Measurements from ENCODE around the gene CHMP6.

CHMP6 gene

DNA sequence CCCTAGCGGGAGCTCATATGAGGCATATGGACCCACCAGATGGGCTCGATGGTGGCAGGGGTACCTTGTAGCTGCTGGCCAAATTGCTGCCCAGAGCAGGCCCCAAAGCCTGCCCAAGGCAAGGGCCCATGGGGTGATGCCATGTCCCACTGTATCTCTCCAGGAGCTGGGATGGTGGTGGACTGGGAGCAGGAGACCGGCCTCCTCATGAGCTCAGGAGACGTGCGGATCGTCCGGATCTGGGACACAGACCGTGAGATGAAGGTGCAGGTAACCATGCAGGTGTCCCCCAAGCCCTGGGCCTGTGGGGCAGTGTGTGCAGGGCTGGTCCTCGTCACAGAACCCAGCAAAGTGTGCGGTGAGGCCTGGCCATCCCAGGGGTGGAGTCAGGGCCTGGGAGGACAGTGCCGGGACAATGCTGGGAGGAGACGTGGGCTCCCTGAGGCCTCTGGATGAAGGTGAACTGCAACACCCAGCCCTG is 34.1 kb upstream of the CHMP6 start:
- WGBS, 2 experiments, result 93 to 94% methylated on average over 12 of the region's 12 CpGs
- Histone ChIP-seq H3K27me3 (ENCODE audit: control insufficient read depth, insufficient read depth, low read length, poor library complexity, severe bottlenecking) (no peaks in the 10 kb centered on the region), H3K27ac (ENCODE audit: insufficient read depth, low read depth, low read length, poor library complexity, severe bottlenecking) (no peak overlapping the region), H3K9me3 (ENCODE audit: control insufficient read depth, low read length) (no peaks in the 10 kb centered on the region), H3K4me1 (ENCODE audit: control insufficient read depth, insufficient read depth, low read length) (peaks cover 4% of the 10 kb centered on the region), H3K4me3 (ENCODE audit: insufficient read depth, low read depth, low read length) (no peak overlapping the region), H3K36me3 (ENCODE audit: control insufficient read depth, insufficient read depth, low read length) (no peaks in the 10 kb centered on the region)

DNA sequence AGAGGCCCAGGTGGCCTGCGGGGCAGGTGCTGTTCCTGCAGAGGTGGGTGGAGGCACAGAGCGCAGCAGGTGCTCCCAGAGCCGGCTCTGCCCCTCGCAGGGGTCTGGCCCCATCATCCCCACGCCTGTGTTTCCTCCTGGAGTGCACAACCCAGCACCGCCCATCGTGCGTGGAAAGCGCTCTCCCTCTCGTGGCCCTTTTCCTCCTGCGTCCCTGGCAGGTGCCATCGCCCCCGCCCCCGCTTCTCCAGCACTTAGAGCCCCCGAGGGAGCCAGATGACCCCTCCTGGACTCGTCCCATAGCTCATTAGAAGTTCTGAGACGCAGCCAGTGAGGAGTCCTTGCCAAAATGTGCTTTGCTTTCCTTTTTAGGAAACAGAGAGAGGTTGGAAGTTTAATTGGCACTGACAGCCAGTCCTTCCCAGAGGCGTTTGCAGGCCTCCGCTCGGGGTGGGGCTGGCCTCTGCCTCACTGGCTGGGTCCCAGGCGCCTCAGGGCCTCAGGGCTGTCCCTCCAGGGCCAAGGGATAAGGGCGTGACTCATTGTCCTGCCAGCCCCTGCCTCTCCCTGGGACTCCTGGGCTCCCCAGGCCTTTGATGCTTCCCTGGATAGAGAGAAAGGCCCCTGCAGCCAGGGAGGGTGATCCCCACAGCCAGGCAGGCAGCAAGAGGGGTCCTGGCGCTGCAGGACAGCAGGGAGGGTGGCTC is 32.2 kb upstream of the CHMP6 start:
- Histone ChIP-seq H3K27ac (ENCODE audit: insufficient read depth, low read depth, low read length, poor library complexity, severe bottlenecking) (no peak overlapping the region), H3K27me3 (ENCODE audit: control insufficient read depth, insufficient read depth, low read length, poor library complexity, severe bottlenecking) (no peaks in the 10 kb centered on the region), H3K9me3 (ENCODE audit: control insufficient read depth, low read length) (no peaks in the 10 kb centered on the region), H3K36me3 (ENCODE audit: control insufficient read depth, insufficient read depth, low read length) (no peaks in the 10 kb centered on the region), H3K4me3 (ENCODE audit: insufficient read depth, low read depth, low read length) (no peak overlapping the region), H3K4me1 (ENCODE audit: control insufficient read depth, insufficient read depth, low read length) (peaks cover 10% of the 10 kb centered on the region)
- 92% methylated on average over 23 of the region's 23 CpGs for WGBS, 2 experiments

DNA sequence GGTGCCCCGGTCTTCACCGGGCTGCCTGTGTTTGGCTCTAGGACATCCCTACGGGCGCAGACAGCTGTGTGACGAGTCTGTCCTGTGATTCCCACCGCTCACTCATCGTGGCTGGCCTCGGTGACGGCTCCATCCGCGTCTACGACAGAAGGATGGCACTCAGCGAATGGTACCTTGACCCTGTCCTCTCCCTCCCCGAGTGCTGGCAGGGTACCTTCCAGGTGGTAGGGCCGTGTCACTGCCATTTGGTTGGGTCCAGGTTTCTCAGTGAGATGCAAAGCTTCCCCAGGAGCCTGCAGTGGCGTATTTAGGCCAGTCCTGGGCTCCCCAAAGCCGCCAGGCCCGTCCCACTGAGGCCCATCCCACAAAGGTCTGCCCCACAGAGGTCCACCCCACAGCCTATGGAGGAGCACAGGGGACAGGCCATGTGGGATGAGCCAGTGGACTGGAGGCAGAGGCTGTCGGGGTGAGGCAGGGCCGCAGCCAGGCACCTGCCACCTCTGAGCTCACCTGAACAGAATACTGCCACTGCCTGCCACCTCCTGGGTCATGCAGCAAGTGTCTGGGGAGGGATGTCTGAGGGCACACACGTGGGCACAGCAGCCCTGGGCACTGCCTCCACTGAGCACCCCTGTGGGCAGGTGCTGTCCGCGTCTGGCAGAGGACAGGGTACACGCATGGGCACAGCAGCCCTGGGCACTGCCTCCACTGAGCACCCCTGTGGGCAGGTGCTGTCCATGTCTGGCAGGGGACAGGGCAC is 31.4 kb upstream of the CHMP6 start:
- Histone ChIP-seq H3K4me3 (ENCODE audit: insufficient read depth, low read depth, low read length) (no peak overlapping the region), H3K36me3 (ENCODE audit: control insufficient read depth, insufficient read depth, low read length) (no peaks in the 10 kb centered on the region), H3K9me3 (ENCODE audit: control insufficient read depth, low read length) (no peaks in the 10 kb centered on the region), H3K27me3 (ENCODE audit: control insufficient read depth, insufficient read depth, low read length, poor library complexity, severe bottlenecking) (no peaks in the 10 kb centered on the region), H3K4me1 (ENCODE audit: control insufficient read depth, insufficient read depth, low read length) (peaks cover 10% of the 10 kb centered on the region), H3K27ac (ENCODE audit: insufficient read depth, low read depth, low read length, poor library complexity, severe bottlenecking) (no peak overlapping the region)
- WGBS, 2 experiments, result 95% methylated on average over 24 of the region's 24 CpGs

DNA sequence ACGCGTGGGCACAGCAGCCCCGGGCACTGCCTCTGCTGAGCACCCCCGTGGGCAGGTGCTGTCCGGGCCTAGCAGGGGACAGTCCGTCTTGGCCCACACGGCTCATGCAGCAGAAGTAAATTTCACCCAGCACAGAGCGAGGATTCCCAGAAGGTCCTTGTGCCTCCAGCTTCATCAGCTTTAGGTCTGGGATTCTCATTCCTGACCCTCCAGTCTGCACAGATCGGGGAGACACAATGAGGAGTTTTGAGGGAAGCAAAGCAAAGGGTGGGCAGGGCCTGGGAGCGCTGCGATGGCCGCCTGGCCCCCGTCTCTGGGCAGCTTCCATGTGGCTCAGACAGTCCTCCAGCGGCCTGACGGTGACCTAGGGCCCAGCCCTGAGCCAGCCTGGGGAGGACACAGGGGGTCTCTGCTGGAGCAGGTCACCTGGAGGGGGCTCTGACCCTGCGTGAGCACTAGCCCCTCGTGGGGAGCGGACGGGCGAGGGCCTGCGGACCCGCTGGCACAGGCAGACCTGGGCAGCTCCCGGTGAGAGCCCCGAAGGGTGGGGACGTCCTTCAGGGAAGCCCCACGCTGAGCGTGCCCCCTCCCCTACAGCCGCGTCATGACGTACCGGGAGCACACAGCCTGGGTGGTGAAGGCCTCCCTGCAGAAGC is 30.7 kb upstream of the CHMP6 start:
- Histone ChIP-seq H3K9me3 (ENCODE audit: control insufficient read depth, low read length) (no peaks in the 10 kb centered on the region), H3K36me3 (ENCODE audit: control insufficient read depth, insufficient read depth, low read length) (no peaks in the 10 kb centered on the region), H3K4me1 (ENCODE audit: control insufficient read depth, insufficient read depth, low read length) (peaks cover 10% of the 10 kb centered on the region), H3K27me3 (ENCODE audit: control insufficient read depth, insufficient read depth, low read length, poor library complexity, severe bottlenecking) (no peaks in the 10 kb centered on the region), H3K4me3 (ENCODE audit: insufficient read depth, low read depth, low read length) (no peak overlapping the region), H3K27ac (ENCODE audit: insufficient read depth, low read depth, low read length, poor library complexity, severe bottlenecking) (no peak overlapping the region)
- 95% methylated on average over 31 of the region's 31 CpGs for WGBS, 2 experiments

DNA sequence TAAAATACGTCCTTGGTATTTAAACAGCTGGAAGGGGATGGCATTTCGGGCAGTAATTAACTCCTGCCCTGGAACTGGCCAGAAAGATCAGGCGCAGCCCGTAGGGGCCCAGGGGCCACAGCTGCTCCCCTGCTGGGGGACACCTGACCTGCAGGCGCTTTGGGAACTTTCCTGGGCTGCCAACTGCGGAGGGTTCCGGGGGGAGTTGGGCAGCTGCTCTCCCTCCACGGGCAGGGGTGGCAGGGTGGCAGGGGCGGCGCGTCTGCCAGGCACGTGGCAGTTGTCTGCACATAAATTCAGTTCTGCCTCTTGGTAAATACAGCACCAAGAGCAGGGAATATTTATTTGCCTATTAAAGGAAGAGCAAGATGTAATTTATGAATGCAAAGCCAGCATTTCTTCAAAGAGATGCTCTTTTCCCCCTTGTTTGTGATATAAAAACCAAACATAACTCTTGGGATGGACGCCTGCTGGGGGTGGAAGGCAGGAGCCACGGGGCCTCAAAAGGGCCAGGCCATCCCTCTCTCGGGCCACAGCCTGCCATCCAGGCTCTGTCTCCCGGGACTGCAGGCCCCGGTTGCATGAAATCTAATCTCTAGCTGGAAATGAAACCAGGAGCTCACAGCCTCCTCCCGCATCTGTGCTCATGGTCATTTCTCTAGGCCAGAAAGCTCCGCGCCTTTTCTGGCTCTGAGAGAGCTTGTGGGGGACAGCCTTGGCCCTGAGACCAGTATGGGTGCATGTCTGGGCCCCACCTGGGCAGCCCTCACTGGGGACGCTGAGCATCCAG is 29.9 kb upstream of the CHMP6 start:
- 92% methylated on average over 21 of the region's 21 CpGs for WGBS, 2 experiments
- H3K27ac ChIP-seq (ENCODE audit: insufficient read depth, low read depth, low read length, poor library complexity, severe bottlenecking), result no peak overlapping the region

DNA sequence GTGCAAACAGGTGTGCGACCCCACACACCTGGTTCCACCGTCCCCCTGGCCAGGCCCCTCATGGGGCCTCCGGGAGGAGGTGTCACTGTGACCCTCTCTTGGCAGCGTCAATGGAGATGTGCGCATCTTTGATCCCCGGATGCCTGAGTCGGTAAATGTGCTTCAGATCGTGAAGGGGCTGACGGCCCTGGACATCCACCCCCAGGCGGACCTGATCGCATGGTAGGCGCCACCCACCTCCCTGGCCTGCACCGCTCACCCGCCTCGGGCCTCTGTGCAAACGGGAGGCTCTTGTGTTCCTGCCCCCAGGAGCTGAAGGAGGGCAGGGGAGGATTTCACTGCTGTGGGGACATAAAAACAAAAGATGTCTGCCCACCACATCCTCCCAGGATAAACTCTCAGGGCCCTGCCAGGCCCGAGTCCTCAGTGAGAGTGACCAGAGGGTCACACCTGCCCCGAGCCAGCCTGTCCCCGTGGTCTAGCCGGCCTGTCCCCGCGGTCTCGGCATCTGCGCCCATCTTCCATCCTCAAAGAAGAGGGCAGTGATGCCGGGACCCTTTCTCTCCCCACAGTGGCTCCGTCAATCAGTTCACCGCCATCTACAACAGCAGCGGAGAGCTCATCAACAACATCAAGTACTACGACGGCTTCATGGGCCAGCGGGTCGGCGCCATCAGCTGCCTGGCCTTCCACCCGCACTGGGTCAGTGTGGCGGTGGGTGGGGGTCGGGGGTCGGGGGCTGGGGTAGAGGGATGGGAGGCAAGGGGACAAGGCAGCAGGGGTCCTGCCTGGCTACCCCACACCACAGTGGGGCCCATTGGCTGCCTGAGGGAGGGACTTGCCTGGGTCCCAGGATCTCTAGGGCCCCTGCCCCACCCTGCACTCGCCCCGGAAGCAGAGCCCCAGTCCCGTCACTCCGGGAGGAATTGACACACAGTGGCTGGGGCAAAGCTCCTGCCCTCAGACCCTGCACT is 29.0 kb upstream of the CHMP6 start:
- no peak overlapping the region for H3K27ac ChIP-seq (ENCODE audit: insufficient read depth, low read depth, low read length, poor library complexity, severe bottlenecking)

More for the DNA sequence above, 29.9 kb upstream of the CHMP6 start:
- H3K27me3 ChIP-seq (ENCODE audit: control insufficient read depth, insufficient read depth, low read length, poor library complexity, severe bottlenecking), result no peaks in the 10 kb centered on the region
- H3K36me3 ChIP-seq (ENCODE audit: control insufficient read depth, insufficient read depth, low read length), result no peaks in the 10 kb centered on the region
- H3K9me3 ChIP-seq (ENCODE audit: control insufficient read depth, low read length), result no peaks in the 10 kb centered on the region
- no peak overlapping the region for H3K4me3 ChIP-seq (ENCODE audit: insufficient read depth, low read depth, low read length)
- peaks cover 10% of the 10 kb centered on the region for H3K4me1 ChIP-seq (ENCODE audit: control insufficient read depth, insufficient read depth, low read length)

DNA sequence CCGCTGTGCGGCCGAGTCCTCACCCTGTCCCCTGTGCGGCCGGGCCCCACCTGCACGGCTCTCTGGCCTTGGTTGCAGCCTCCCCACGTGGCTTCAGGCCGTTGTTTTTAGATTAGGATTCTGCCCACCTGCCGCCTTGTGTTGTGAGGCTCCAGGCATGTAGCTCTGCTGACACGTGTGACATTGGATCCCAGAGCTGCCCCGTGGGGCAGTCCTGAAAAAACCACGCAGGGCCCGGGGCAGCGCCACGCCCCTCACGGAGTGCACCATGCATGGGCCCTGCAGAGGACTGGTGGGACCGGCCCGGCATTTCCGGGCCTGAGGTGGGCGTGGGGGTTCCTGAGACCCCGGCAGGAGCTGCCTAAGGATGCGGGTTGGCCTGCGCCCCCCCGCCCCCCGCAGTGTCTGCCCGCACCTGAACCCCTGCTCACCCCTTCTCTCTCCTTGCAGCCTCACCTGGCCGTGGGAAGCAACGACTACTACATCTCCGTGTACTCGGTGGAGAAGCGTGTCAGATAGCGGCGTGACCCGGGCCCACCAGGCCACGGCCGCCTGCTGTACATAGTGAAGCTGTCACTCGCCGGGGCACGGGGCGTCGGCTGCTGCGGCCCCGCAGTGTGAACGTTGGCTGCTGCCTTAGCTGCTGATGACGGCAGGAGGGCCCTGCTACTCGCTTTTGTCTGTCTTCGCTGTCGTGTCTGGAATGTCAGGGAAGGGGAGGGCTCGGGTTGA is 27.7 kb upstream of the CHMP6 start:
- Histone ChIP-seq H3K36me3 (ENCODE audit: control insufficient read depth, insufficient read depth, low read length) (no peaks in the 10 kb centered on the region), H3K9me3 (ENCODE audit: control insufficient read depth, low read length) (no peaks in the 10 kb centered on the region), H3K27ac (ENCODE audit: insufficient read depth, low read depth, low read length, poor library complexity, severe bottlenecking) (no peak overlapping the region), H3K4me3 (ENCODE audit: insufficient read depth, low read depth, low read length) (no peak overlapping the region), H3K4me1 (ENCODE audit: control insufficient read depth, insufficient read depth, low read length) (peaks cover 10% of the 10 kb centered on the region), H3K27me3 (ENCODE audit: control insufficient read depth, insufficient read depth, low read length, poor library complexity, severe bottlenecking) (no peaks in the 10 kb centered on the region)
- WGBS, 2 experiments, result 72 to 73% methylated on average over 49 of the region's 49 CpGs

More for the DNA sequence above, 29.0 kb upstream of the CHMP6 start:
- H3K4me1 ChIP-seq (ENCODE audit: control insufficient read depth, insufficient read depth, low read length), result peaks cover 10% of the 10 kb centered on the region
- H3K27me3 ChIP-seq (ENCODE audit: control insufficient read depth, insufficient read depth, low read length, poor library complexity, severe bottlenecking), result no peaks in the 10 kb centered on the region
- no peaks in the 10 kb centered on the region for H3K9me3 ChIP-seq (ENCODE audit: control insufficient read depth, low read length)
- 93 to 95% methylated on average over 40 to 41 of the region's 41 CpGs for WGBS, 2 experiments
- no peak overlapping the region for H3K4me3 ChIP-seq (ENCODE audit: insufficient read depth, low read depth, low read length)
- H3K36me3 ChIP-seq (ENCODE audit: control insufficient read depth, insufficient read depth, low read length), result no peaks in the 10 kb centered on the region

DNA sequence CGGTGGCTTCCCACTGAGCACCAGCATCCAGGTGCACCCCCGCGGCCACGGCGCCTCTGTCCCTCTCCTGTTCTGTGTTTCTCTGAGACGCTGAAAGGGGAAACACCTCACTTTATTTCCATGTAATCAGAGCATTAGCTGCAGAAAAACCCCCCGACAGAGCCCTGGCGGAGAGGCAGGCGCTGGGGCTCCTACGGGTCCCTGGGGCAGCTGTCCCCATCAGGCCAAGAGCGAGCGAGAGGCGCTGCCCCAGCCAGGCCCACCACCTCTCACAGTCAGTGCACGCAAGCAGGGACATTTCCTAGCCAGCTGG is 27.1 kb upstream of the CHMP6 start:
- 66 to 72% methylated on average over 14 of the region's 14 CpGs for WGBS, 2 experiments
- H3K4me1 ChIP-seq (ENCODE audit: control insufficient read depth, insufficient read depth, low read length), result peaks cover 9% of the 10 kb centered on the region
- no peaks in the 10 kb centered on the region for H3K9me3 ChIP-seq (ENCODE audit: control insufficient read depth, low read length)
- no peaks in the 10 kb centered on the region for H3K27me3 ChIP-seq (ENCODE audit: control insufficient read depth, insufficient read depth, low read length, poor library complexity, severe bottlenecking)
- peak overlapping the region; percentile 23 for H3K27ac ChIP-seq (ENCODE audit: insufficient read depth, low read depth, low read length, poor library complexity, severe bottlenecking)
- H3K36me3 ChIP-seq (ENCODE audit: control insufficient read depth, insufficient read depth, low read length), result no peaks in the 10 kb centered on the region
- no peak overlapping the region for H3K4me3 ChIP-seq (ENCODE audit: insufficient read depth, low read depth, low read length)

All from ectodermal cell (in vitro differentiated cells).